AG04450 (cell line): ENCODE results near the gene MANSC4. TPM values are rescaled to one million over a fixed set of nuclear protein-coding genes. Genes with fewer than 3 reads are reported as not detected.

ENCODE experiments used
- CTCF ChIA-PET: fragments of 300-600, 350-600 bp; formaldehyde crosslinking; extraction: SDS; loops from one replicate; lab custom pipeline; 2022; ENCODE audit warnings: antibody characterized with exemption, inconsistent platforms; lab: Charles Lee
- POLR2A ChIA-PET: fragments of 350-600 bp; formaldehyde crosslinking; extraction: SDS; loops from one replicate; lab custom pipeline; 2021; ENCODE audit warnings: antibody characterized with exemption, inconsistent platforms; lab: Yijun Ruan, JAX
- DNase-seq: peaks from one replicate; pipeline ENCODE4 v3.0.0-alpha.2; 2011; ENCODE audit warnings: low read depth, low spot score
- H3K27ac ChIP-seq: one replicate; pipeline ENCODE4 v1.5.1; 2012; ENCODE audit warnings: low read depth, low read length, control low read depth
- H3K27me3 ChIP-seq: one replicate; pipeline ENCODE4 v1.6.0; 2012; ENCODE audit warnings: low read length; ENCODE audit not compliant: control insufficient read depth, insufficient read depth
- H3K4me3 ChIP-seq: 2 replicates; pipeline ENCODE4 v1.5.1; 2011; ENCODE audit warnings: mild to moderate bottlenecking, low read depth, low read length, control low read depth
- H3K9me3 ChIP-seq: 2 replicates; pipeline ENCODE4 v1.5.1; 2012; ENCODE audit warnings: low read length; ENCODE audit not compliant: control insufficient read depth, insufficient read depth
- polyA plus RNA-seq: library from polyadenylated mRNA; depleted of rRNA; stranded (reverse); fragments of >200 nt; gene quantifications from 2 replicates; pipeline ENCODE4 v1.2.3, GENCODE V29; 2011
- TF ChIP-seq, protein P1 (sequence below): IDR thresholded peaks from 2 replicates; pipeline ENCODE4 v1.5.1; 2011; ENCODE audit warnings: low read depth, low read length, control low read depth, inconsistent platforms

MANSC4 gene
- polyA plus RNA-seq, 1 experiment = not detected

DNA sequence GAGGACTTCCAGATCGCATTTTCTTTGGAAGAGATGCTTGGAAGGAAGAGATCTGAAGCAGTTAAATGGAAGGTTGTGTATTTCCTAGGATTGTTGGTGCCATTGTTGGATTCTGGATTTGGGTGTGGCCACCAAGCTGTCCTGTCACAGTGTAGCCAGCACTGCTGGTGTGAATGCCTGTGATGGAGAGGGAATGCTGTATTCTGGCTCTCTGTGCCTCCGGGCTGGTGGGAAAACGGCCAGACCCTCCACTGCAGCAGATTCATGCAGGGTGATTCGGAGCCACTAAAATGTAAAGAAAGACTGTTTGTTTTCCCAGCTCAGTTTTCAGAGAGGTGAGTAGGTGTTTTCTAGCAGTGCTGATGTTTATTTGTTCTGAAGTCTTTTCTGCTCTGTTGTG is 30.7 kb upstream of the MANSC4 start:
- no peak overlapping the region for H3K27ac ChIP-seq
- CTCF ChIA-PET = interaction anchor here (3.2 kb wide), 1 partner anchor 11 kb away, joined by 19 read pairs; no protein-coding TSS in a partner anchor
- POLR2A ChIA-PET = no interaction called here

GRCh38 chr12:27808841-27809240 is 28.8 kb upstream of the MANSC4 start:
- Histone ChIP-seq H3K27ac (no peak overlapping the region), H3K9me3 (no peaks in the 10 kb centered on the region), H3K4me3 (no peak overlapping the region), H3K27me3 (no peaks in the 10 kb centered on the region)
- DNase-seq = no peak
- ChIA-PET POLR2A (no interaction called here), CTCF (no interaction called here)
- TF ChIP-seq, protein P1, sequence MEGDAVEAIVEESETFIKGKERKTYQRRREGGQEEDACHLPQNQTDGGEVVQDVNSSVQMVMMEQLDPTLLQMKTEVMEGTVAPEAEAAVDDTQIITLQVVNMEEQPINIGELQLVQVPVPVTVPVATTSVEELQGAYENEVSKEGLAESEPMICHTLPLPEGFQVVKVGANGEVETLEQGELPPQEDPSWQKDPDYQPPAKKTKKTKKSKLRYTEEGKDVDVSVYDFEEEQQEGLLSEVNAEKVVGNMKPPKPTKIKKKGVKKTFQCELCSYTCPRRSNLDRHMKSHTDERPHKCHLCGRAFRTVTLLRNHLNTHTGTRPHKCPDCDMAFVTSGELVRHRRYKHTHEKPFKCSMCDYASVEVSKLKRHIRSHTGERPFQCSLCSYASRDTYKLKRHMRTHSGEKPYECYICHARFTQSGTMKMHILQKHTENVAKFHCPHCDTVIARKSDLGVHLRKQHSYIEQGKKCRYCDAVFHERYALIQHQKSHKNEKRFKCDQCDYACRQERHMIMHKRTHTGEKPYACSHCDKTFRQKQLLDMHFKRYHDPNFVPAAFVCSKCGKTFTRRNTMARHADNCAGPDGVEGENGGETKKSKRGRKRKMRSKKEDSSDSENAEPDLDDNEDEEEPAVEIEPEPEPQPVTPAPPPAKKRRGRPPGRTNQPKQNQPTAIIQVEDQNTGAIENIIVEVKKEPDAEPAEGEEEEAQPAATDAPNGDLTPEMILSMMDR = no peak

More for the DNA sequence above, 30.7 kb upstream of the MANSC4 start:
- H3K9me3 ChIP-seq = no peaks in the 10 kb centered on the region
- TF ChIP-seq, protein P1 = no peak
- H3K4me3 ChIP-seq = peak overlapping the region; percentile 7; the same call in 1 of the 2 replicates
- no peak for DNase-seq
- H3K27me3 ChIP-seq = no peaks in the 10 kb centered on the region

- no peaks in the 10 kb centered on the region for H3K9me3 ChIP-seq
- TF ChIP-seq, protein P1 = no peak
- POLR2A ChIA-PET = no interaction called here
- no peak overlapping the region for H3K4me3 ChIP-seq
- H3K27ac ChIP-seq = no peak overlapping the region
- no peak for DNase-seq
- CTCF ChIA-PET = no interaction called here
- H3K27me3 ChIP-seq = no peaks in the 10 kb centered on the region
Observed at GRCh38 chr12:27807063-27807703, 27.1 kb upstream of the MANSC4 start.

DNA sequence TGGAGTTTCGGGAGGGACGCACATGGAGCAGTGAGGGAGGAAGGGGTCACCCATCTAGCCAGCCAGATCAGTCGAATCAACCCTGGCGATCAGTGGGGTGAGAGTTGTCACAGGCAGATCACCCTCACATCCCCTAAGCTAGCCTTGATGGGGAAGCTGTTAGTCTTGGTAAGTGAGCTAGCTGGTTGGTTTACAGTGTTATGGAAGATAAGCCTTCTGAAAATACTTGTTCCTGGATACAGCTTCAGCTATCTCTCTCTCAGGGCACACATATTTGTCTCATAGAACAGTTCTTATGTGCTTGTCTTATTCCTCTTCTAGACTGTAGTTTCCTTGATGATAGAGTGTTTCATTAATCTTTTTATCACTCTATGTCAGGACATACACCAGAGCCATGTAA is 26.2 kb upstream of the MANSC4 start:
- ChIA-PET CTCF (interaction anchor here (1.7 kb wide), 1 partner anchor 135 kb away, joined by 7 read pairs; no protein-coding TSS in a partner anchor), POLR2A (no interaction called here)
- Histone ChIP-seq H3K9me3 (no peaks in the 10 kb centered on the region), H3K27me3 (no peaks in the 10 kb centered on the region), H3K4me3 (no peak overlapping the region), H3K27ac (no peak overlapping the region)
- TF ChIP-seq, protein P1 = no peak
- no peak for DNase-seq

- no peak for DNase-seq
- Histone ChIP-seq H3K27me3 (no peaks in the 10 kb centered on the region), H3K4me3 (no peak overlapping the region), H3K9me3 (no peaks in the 10 kb centered on the region), H3K27ac (no peak overlapping the region)
- ChIA-PET POLR2A (no interaction called here), CTCF (interaction anchor here (1.7 kb wide), 1 partner anchor 136 kb away, joined by 7 read pairs; no protein-coding TSS in a partner anchor)
- TF ChIP-seq, protein P1 = no peak
Observed at GRCh38 chr12:27805238-27805637, 25.2 kb upstream of the MANSC4 start.
